ENCODE measurements around the gene ITGB1BP2. TPM values are rescaled to one million over a fixed set of nuclear protein-coding genes. Genes with fewer than 3 reads are reported as not detected.
"Not testable (repeated sequence)": the region's sequence is repeated elsewhere in the genome, so short reads cannot be mapped to it uniquely, and the experiment has no call there.

ITGB1BP2 gene
- total RNA-seq, 1 experiment from 2014 or later, result 1.4 TPM

DNA sequence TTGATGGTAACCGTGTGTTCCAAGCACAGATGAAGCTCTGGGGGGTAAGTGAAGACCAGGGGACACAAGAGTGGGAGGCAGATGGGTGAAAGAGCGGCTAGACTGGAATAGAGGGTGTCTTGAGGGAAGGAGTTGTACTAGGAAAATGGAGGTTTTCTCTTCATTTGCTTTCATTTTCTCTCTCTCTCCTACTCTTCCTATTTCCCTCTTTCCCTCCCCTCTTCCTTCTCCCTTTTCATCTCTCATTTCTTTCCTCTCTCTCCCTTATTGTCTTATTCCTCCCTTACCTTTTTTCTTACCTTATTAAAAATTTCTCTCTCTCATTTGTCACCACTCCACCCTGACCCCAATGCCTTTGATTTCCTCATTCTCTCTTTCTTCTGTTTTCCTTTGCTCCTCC lies 3.0 kb downstream of the ITGB1BP2 start:
- Mint-ChIP-seq H3K4me1 (ENCODE audit: insufficient read depth, unreplicated experiment) (no peaks in the 10 kb centered on the region), H3K27me3 (ENCODE audit: insufficient read depth, unreplicated experiment) (peaks cover 35% of the 10 kb centered on the region), H3K4me3 (ENCODE audit: unreplicated experiment) (no peak overlapping the region), H3K36me3 (ENCODE audit: insufficient read depth, unreplicated experiment) (peaks cover 26% of the 10 kb centered on the region), H3K9me3 (ENCODE audit: unreplicated experiment) (no peaks in the 10 kb centered on the region), H3K27ac (ENCODE audit: low read depth, unreplicated experiment) (no peak overlapping the region)
- ChIA-PET CTCF (interaction anchor here (0.7 kb wide), 1 partner anchor 246 kb away, joined by 3 read pairs; no protein-coding TSS in a partner anchor), POLR2A (no interaction called here)
- intact Hi-C loops (cut with micrococcal nuclease), result no loop called here
- BruUV-seq (replicated peaks), result no TSS peak
- no peak for TF ChIP-seq CTCF (IDR thresholded peaks at IDR 0.05; ENCODE audit: unreplicated experiment)
- no peak for DNase-seq (ENCODE audit: unreplicated experiment)

- DNase-seq (ENCODE audit: unreplicated experiment), result no peak
- Mint-ChIP-seq H3K9me3 (ENCODE audit: unreplicated experiment) (no peaks in the 10 kb centered on the region), H3K4me1 (ENCODE audit: insufficient read depth, unreplicated experiment) (no peaks in the 10 kb centered on the region), H3K4me3 (ENCODE audit: unreplicated experiment) (no peak overlapping the region), H3K36me3 (ENCODE audit: insufficient read depth, unreplicated experiment) (peaks cover 10% of the 10 kb centered on the region), H3K27ac (ENCODE audit: low read depth, unreplicated experiment) (no peak overlapping the region), H3K27me3 (ENCODE audit: insufficient read depth, unreplicated experiment) (no peaks in the 10 kb centered on the region)
- no TSS peak for BruUV-seq (replicated peaks)
- ChIA-PET POLR2A (no interaction called here), CTCF (no interaction called here)
- intact Hi-C loops (cut with micrococcal nuclease), result no loop called here
- no peak for TF ChIP-seq CTCF (IDR thresholded peaks at IDR 0.05; ENCODE audit: unreplicated experiment)
Observed at GRCh38 chrX:71315917-71316316, 14.4 kb downstream of the ITGB1BP2 start.

DNA sequence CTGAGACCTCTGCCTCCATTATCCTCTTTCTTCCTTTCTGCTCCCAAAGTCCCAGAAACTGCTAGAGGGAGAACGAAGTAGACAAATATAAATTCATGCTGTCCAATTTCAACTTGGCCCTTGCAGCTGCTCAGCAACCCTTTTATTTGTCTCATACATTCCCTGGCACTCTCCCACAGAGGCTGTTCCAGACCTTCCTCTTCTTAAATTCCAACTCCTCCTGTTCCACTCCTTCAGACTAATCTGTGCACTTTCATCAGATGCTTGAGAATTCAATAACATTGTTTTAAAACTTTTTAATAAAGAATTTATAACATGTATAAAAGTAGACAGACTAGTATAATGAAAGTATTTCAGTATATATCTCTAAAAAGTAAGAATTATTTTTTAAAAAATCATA lies 15.4 kb downstream of the ITGB1BP2 start:
- H3K27me3 Mint-ChIP-seq (ENCODE audit: insufficient read depth, unreplicated experiment); H3K9me3 Mint-ChIP-seq (ENCODE audit: unreplicated experiment); H3K4me3 Mint-ChIP-seq (ENCODE audit: unreplicated experiment); DNase-seq (ENCODE audit: unreplicated experiment); CTCF ChIA-PET; POLR2A ChIA-PET; intact Hi-C loops (cut with micrococcal nuclease); H3K27ac Mint-ChIP-seq (ENCODE audit: low read depth, unreplicated experiment); BruUV-seq (replicated peaks); H3K4me1 Mint-ChIP-seq (ENCODE audit: insufficient read depth, unreplicated experiment): not testable (repeated sequence)
- H3K36me3 Mint-ChIP-seq (ENCODE audit: insufficient read depth, unreplicated experiment), result peaks cover 10% of the 10 kb centered on the region

DNA sequence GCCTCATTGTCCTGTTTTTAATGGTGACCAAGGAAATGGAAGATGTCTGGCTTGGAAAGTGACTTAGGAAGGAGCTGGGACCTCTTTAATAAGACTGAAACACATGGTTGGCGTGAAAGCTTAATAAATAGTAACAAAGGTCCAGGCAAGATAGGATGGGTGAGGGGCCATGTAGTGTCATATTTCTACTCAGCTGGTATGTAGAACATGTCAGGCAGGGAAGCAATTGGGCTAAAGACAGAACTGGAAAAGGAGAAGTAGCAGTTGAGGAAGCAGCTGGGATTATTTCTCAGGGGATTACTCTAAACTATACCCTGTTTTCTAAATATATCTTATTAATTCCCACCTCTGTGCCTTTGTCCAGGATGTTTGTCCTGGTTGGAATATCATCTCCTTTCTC lies 18.6 kb downstream of the ITGB1BP2 start:
- no peak for DNase-seq (ENCODE audit: unreplicated experiment)
- ChIA-PET POLR2A (no interaction called here), CTCF (no interaction called here)
- Mint-ChIP-seq H3K36me3 (ENCODE audit: insufficient read depth, unreplicated experiment) (no peaks in the 10 kb centered on the region), H3K4me3 (ENCODE audit: unreplicated experiment) (no peak overlapping the region), H3K4me1 (ENCODE audit: insufficient read depth, unreplicated experiment) (no peaks in the 10 kb centered on the region), H3K9me3 (ENCODE audit: unreplicated experiment) (no peaks in the 10 kb centered on the region), H3K27ac (ENCODE audit: low read depth, unreplicated experiment) (no peak overlapping the region), H3K27me3 (ENCODE audit: insufficient read depth, unreplicated experiment) (no peaks in the 10 kb centered on the region)
- intact Hi-C loops (cut with micrococcal nuclease), result no loop called here
- BruUV-seq (replicated peaks), result no TSS peak
- no peak for TF ChIP-seq CTCF (IDR thresholded peaks at IDR 0.05; ENCODE audit: unreplicated experiment)

- no peaks in the 10 kb centered on the region for H3K27me3 Mint-ChIP-seq (ENCODE audit: insufficient read depth, unreplicated experiment)
- POLR2A ChIA-PET, result interaction anchor here (1.0 kb wide), 1 partner anchor 222 kb away, joined by 3 read pairs; no protein-coding TSS in a partner anchor
- H3K27ac Mint-ChIP-seq (ENCODE audit: low read depth, unreplicated experiment), result no peak overlapping the region
Observed at GRCh38 chrX:71321731-71322130, 20.2 kb downstream of the ITGB1BP2 start.

DNA sequence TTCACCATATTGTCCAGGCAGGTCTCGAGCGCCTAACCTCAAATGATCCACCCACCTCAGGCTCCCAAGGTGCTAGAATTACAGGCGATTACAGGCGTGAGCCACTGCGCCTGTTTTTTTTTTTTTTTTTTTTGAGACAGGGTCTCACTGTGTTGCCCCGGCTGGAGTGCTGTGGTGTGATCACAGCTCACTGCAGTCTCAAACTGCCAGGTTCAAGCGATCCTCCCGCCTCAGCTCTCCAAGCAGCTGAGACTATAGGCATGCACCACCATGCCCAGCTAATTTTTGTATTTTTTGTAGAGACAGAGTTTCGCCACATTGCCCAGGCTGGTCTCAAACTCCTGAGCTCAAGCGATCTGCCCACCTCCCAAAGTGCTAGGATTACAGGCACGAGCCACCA lies 22.9 kb downstream of the ITGB1BP2 start:
- H3K4me1 Mint-ChIP-seq (ENCODE audit: insufficient read depth, unreplicated experiment); intact Hi-C loops (cut with micrococcal nuclease); CTCF ChIA-PET: not testable (repeated sequence)

More at GRCh38 chrX:71321731-71322130, 20.2 kb downstream of the ITGB1BP2 start:
- no TSS peak for BruUV-seq (replicated peaks)
- CTCF ChIA-PET, result interaction anchor here (0.6 kb wide), 1 partner anchor 140 kb away, joined by 3 read pairs; no protein-coding TSS in a partner anchor
- H3K4me1 Mint-ChIP-seq (ENCODE audit: insufficient read depth, unreplicated experiment), result no peaks in the 10 kb centered on the region
- no peaks in the 10 kb centered on the region for H3K9me3 Mint-ChIP-seq (ENCODE audit: unreplicated experiment)
- no peak for TF ChIP-seq CTCF (IDR thresholded peaks at IDR 0.05; ENCODE audit: unreplicated experiment)
- no peak for DNase-seq (ENCODE audit: unreplicated experiment)
- no peaks in the 10 kb centered on the region for H3K36me3 Mint-ChIP-seq (ENCODE audit: insufficient read depth, unreplicated experiment)
- intact Hi-C loops (cut with micrococcal nuclease), result no loop called here
- H3K4me3 Mint-ChIP-seq (ENCODE audit: unreplicated experiment), result no peak overlapping the region

More for the DNA sequence above, 22.9 kb downstream of the ITGB1BP2 start:
- POLR2A ChIA-PET; H3K9me3 Mint-ChIP-seq (ENCODE audit: unreplicated experiment); DNase-seq (ENCODE audit: unreplicated experiment); H3K36me3 Mint-ChIP-seq (ENCODE audit: insufficient read depth, unreplicated experiment); BruUV-seq (replicated peaks); H3K27me3 Mint-ChIP-seq (ENCODE audit: insufficient read depth, unreplicated experiment); H3K4me3 Mint-ChIP-seq (ENCODE audit: unreplicated experiment); H3K27ac Mint-ChIP-seq (ENCODE audit: low read depth, unreplicated experiment): not testable (repeated sequence)
